ENCODE data around the gene AGTRAP.

AGTRAP gene

DNA sequence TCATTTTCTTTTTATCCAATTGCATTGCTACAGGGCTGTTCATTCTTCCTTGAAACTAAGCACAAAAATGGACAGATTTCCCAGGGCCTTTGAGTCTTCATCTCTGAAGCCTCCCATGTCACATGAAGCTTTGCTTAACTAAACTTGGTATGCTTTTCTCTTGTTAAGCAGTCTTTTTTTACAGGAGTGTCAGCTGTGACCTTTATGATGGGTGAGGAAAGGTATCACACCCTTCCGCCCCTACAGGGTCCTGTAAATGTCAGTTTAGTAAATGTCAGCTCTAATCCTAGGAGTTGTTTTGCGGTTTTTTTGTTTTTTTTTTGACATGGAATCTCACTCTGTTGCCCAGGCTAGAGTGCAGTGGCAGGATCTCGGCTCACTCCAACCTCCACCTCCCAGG lies 2.6 kb upstream of the AGTRAP start:
- no peak for DNase-seq

- DNase-seq: no peak
Observed at GRCh38 chr1:11735531-11735853, 444 bp upstream of the AGTRAP start.

DNA sequence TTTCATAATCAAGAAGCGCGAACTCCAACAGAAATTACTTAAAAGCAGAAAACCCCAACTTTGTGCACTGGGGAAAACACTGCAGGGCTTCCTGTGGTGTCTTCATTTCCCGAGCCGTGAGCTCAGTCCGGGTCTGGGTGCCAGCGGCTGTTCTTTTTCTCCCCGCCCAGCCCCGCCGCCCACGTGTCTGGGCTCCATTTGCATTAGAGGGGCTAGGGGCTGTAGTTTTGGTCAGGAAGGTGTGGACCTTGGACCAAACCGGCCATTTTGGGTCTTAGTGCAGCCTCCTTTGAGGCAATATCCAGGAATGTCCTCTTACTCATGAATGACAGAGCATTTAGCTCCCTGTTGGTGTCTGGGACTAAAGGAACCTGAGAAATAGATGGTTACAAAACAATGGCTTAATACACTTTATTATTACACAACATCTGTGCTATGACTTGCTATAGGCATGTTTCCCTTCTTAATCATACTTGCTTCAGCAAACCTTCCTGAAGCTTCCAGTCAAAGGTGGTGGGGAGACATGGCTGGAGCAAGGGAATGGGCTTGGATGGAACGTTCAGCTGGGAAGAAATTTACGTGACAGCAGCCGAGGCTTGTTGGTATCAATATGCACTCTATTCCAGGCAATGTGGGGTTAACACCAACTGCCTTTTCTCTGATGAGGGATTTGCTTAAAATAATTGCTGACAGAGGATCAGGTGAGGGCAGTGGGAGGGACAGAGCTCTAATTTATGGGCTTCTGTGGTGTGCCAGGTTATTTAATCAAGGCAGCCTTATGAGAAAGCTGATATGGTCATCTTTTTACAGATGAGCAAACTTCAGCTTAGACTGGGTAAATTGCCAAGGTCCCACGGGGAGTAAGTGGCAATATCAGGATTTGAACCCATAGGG lies 1.1 kb downstream of the AGTRAP start:
- DNase-seq: peak in 11 of 51 donors; percentile 4 to 38 (median 20)

- no peak for DNase-seq
Observed at GRCh38 chr1:11738096-11738495, 2.2 kb downstream of the AGTRAP start.

GRCh38 chr1:11738783-11739182 lies 2.8 kb downstream of the AGTRAP start:
- no peak for DNase-seq

DNA sequence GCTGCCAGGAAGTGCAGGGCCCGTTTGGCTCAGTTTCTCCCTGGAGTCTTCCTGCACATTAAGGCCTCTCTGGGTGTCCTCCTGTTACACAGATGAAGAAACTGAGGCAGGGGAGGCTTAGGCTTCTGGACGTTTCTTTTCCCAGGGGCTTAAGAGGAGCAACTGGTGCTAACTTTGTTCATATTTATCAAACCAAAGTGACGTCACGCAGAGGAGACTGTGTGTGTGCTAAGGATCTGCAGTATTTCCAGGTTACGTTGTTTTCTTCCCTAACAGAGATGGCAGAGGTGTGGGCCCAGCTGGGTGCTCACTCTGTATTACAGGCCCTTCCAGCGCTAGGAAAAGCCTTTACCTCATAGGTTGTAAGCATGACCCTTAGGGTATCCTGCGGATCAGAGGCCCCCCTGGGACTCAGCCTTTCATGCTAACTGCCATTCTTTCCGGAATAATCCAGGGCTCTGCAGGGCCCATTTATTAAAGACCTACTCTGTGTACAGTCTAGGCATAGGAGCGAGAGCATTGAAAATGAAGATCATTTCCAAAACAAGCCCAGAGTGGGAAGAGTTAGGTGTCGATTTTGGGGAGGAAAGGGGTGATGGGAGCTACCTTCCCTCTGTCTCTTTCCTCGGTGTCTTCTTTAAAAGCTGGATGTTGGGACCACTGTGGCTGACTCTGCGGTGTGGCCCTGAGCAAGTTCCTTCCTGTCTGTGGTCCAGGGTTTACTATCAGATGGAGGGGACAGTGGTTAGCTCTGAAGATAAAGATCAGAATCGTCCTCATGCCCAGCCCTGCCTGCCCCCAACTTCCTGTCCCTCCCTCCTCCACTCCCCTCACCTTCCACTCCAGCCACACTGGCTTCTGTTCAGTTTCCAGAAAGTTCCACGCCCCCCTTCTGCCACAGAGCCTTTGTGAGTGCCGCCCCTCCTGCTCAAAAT lies 4.6 kb downstream of the AGTRAP start:
- no peak for DNase-seq

GRCh38 chr1:11741482-11741881 lies 5.5 kb downstream of the AGTRAP start:
- no peak for DNase-seq

DNA sequence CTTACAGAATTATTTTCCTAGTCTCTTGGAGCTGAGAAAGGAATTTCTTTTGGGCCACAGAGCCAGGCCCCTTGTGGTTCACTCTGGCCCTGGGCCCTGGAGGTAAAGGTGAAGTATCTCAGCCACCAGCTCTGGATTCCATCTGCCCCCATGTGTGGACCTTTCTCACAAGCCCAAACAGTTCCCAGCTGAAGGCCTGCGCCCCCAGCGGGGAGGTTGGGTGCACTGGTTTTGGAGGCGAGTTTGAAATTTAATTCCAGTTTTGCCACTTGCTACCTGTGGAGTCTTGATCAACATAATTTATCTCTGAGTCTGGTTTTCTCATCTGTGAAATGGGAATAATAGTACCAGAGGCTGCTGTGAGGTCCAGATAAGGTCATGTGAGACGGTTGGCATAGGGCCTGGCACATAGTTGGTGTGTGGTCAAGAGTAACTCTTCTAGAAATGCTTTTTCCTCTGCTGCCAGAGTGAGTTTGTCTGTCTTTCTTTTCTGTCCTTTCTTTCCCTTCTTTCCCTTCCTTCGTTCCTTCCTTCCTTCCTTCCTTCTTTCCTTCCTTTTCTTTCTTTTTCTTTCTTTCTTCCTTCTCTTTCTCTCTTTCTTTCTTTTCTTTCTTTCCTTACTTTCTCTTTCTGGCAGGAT lies 6.1 kb downstream of the AGTRAP start:
- DNase-seq: no peak

DNA sequence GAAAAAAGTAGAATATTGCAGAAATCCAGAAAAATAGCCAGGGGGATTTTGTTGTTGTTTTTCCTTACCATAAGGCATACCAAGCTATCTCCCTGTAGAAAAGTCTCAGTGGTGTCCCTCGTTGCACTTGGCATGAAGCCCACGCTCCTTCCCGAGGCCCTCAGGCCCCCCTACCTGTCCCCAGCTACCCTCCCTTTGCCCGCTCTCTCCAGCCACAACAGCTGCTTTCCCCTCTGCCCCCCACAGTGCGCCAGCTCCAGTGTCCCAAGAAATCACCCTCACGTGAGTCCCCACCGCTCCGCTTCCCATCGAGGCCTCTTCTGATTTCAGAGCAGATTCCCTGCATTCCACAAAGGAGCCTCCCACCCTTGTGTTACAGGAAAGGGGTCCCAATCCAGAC lies 8.4 kb downstream of the AGTRAP start:
- no peak for DNase-seq

- no peak for DNase-seq
Observed at GRCh38 chr1:11746092-11746491, 10.2 kb downstream of the AGTRAP start.

DNA sequence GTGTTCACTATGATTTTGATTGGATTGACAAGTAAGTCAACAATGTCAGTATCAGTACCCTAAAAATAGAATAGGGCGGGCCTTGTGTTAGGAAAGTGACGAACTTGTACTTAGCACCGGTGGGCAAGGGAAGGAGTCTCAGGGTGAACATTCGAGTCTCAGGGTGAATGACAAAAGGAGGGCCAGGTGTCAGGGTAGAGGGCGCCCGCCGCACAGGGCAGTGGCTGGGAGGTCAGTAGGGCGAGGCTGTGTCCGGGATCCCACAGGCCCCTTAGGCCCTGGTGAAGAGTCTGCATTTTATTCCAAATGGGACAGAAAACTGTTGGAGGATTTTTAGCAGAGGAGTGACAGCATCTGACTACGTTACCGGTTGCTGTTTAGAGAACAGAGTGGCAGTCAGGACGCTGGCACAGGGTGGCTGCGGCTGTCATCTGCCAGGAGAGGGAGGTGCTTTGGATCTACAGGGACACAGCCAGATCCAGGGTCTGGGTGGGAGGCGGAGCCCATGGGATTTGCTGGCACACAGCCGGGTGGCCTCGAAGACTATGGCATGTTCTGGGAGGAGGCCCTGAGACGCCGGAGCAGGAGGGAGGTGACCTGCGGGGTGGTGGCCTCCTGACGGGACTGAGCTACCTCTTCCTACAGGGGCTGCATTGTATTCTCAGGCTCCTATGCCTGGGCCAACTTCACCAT lies 11.0 kb downstream of the AGTRAP start:
- peak in 2 of 51 donors; percentile 5 to 18 for DNase-seq

GRCh38 chr1:11748294-11749202 lies 12.6 kb downstream of the AGTRAP start:
- no peak for DNase-seq

- peak in 13 of 51 donors; percentile 3 to 52 (median 16) for DNase-seq
Observed at GRCh38 chr1:11749203-11749689, 13.3 kb downstream of the AGTRAP start.

- no peak for DNase-seq
Observed at GRCh38 chr1:11749996-11750395, 14.1 kb downstream of the AGTRAP start.

- DNase-seq: no peak
Observed at GRCh38 chr1:11751087-11751486, 15.2 kb downstream of the AGTRAP start.

- no peak for DNase-seq
Observed at GRCh38 chr1:11752359-11753088, 16.6 kb downstream of the AGTRAP start.

DNA sequence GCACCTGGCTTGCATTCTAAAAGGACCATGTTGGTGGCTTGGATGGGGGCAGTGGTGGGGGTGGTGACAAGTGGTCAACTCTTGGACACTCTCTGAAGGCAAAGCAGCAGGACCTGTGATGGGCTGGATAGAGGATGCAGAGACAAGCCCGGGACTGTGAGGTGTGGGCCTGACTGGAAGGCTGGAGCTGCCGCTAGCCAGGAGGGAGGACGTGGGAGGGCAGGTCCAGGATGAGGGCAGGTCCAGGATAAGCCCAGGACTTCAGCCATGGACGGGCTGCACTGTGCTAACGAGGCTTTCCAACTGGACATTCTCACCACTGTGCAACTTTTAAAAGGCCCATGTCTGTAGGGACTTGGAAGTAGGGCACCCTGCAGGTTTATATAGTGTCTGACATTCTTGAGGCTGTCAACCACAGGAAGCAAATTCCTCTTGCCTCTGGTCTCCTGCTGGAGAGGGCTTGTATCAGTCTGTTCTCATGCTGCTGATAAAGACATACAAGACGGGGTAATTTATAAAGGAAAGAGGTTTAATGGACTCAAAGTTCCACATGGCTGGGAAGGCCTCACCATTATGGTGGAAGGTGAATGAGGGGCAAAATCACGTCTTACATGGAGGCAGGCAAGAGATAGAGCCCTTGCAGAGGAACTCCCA lies 17.7 kb downstream of the AGTRAP start:
- DNase-seq: no peak

GRCh38 chr1:11757047-11757446 lies 21.1 kb downstream of the AGTRAP start:
- DNase-seq: no peak

GRCh38 chr1:11759791-11760190 lies 23.9 kb downstream of the AGTRAP start:
- DNase-seq: no peak
